GM19099 (cell line): ENCODE data around the gene ATG9B.

Experiments used
- POLR2A ChIP-seq: IDR thresholded peaks from 3 replicates; pipeline ENCODE4 v1.6.1; 2011; ENCODE audit warnings: low read depth; ENCODE audit not compliant: insufficient read length; ENCODE audit errors: extremely low read depth

Gene ATG9B

DNA sequence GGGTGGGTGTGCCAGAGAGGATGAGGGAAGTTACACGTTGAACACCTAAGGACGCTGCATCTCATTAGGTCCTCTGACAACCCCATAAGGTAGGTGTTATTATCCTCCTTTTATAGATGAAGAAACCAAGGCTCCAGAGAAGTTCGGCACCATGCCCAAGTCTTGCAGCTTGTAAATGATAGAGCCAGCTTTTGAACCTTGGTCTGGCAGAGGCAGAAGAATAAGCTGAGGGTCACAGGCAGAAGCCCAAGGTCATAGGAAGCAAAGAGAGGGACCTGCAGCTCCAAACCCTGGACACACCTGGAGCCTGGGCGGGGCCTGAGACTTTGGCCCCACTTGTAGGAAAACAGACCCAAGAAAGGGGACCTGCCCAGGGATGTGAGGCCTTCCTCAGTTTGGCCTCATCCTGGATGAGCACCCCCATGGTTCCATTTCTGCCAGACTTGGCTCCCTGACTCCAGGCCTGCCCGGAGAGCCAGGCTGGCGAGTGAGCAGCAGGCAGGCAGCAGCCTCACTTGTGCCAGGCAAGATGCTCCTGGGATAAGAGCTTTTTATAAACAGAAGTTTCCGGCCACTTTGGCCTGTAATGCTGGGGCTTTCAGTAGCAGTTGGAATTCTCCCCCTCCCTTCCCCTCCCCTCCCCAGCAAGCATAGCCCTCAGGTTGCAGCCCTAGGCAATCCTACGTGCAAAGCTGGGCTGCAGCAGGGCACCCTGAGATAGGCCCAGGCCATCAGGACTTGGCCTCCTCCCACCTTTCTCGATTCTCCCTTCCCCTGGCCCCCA is 48.6 kb downstream of the ATG9B start:
- TF ChIP-seq POLR2A = no peak

DNA sequence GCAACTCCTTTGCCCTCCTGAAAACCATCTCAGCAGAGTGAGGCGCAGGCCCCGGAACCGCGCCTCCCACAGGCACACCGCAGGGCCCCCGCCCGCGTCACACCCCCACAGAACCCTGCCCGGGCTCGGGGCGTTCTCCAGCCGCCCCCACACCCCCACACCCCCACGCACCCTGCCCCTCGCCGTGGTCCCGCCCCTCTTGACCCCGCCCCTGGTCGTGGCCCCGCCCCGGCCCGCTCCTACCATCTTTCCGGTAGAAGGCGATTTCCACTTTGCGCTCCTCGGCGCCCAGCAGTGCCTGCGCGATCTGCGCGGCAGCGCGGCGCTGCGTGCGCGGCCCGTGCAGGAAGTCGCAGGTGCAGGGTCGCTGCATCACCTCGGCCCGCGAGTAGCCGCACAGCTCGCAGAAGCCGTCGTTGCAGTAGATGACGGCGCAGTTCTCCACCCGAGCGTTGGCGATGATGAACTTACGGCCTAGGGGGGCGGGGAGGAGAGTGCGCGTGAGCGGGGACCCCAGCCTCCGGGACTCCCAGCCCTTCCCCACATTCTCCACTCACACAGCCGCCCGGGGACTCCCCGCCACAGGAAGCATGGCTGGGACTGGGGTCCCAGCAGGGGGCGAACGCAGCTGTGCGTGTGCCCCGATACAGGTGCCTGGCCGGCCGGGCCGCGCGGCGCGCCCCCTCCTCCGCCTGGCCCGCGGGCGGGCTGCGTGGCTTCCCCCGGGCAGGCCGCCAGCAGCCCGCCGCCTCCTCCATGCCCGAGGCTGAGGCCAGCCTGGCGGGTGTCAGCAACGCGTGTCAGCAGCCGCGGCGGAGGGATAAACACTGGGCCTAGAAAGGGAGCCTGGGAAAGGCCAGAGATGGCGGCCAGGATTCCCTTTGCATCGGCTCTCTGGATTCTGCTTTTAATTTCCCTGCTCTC is 49.6 kb downstream of the ATG9B start:
- peak; percentile 49 for TF ChIP-seq POLR2A

DNA sequence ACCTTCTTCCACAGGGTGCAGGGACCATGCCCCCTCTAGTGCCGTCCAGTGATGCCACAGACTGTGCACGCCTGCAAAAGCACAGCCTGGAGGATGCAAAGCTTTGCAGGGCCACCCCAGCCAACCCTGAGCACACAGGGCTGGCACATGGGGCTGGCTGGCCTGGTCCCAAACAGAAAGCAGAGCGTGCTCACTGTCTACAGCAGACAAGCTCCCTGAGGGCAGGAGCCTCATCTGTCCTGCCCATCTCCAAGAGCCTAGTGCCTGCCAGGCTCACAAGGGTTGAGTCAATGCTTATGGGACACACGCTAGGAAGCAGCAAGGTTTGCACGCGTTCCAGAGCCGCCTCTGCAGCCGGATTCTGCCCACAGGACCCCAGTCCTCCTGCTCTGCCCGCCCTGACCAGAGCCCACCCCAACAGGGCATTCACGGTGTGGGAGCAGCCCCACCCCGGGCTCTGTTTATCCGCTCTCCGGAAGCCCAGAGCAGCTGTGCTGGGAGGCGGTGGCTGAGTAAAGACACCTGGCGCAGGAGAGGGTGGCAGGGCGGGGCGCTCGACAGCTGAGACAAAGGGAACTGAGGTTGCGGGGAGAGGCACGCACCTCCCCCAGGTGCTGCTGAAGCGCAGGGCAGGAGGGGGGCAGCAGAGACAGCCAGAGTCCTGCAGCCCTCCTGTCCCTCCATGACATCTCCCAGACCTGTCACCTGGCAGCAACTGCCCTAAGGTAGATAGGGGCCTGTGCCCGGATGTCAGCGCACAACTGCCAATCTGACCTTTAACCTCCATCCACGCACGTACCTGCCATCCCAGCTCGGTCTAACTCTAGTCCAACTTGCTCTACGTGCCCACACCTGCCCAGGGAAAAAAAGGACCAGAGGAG is 50.5 kb downstream of the ATG9B start:
- no peak for TF ChIP-seq POLR2A

DNA sequence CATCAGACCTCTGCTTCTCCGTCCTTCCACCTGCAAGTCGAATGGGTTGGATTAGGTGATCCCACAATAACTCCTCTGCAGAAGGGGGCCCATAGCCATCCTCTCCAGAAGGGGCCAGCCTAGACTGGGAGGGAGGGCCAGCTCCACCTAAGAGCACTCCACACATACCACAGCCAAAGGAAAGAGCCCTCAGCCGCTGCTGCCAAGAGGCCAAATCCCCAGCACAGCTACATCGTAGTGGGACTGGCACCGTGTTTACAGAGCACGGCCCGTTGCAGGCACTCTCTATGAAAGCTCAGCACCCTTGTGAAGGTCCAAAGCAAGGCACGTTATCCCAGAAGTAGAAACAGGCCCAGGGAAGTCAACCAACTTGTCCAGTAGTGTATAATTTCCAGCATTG is 51.6 kb downstream of the ATG9B start:
- no peak for TF ChIP-seq POLR2A

DNA sequence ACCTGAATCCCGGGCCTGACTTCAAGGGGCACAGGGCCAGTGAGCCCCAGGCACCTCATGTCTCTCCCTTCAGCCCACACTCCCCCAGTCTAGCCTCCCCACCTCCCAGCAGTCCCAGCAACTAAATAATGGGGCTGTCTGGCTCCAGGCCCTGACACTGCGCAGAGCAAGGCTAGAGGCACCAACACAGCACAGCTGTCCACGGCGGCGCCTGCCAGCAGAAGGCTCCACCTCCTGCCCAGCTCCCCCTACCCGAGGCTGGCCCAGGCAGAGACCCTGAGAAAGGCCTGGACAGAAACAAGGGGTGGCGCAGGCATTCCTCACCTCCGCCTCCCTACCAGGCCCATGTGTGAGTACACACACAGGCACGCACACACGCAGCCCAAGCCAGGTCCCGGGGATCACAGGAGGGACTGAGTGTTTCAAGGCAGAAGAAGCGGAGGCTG is 52.2 kb downstream of the ATG9B start:
- no peak for TF ChIP-seq POLR2A

DNA sequence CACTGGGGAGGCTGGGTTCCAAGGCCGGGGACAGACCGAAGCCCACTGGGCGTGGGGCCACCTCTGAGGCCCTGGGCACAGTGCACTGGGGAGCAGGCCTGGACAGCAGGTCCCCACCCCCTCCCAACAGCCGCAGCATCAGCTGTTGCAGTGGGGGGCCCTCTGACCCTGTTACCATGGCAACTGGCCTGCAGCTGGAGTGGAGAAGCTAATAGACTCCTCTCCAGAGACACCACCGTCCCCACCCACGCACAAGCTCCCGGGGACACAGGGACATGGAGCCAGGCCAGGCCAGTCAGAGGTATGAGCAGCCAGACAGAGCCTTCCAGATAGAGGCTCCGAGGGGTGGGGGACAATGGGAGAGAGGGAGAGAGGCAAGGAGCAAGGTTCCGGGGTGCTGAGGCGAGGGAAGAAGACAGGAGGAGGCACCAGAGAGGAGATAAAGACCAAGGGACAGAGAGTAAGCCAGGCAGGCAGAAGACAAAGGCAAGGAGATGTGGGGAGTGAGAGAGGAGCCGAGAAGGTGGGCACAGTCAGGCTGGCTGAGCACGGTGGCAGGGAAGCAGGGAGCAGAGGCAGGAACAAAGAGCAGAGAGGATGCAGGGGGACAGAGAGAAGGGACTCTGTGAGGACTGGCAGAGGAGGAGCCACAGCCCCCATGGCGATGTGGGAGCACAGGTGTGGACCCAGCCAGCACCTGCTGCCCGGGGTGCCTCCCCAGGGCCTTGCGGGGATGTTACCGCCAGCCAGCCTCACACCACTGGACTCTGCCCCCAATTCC is 52.9 kb downstream of the ATG9B start:
- no peak for TF ChIP-seq POLR2A

DNA sequence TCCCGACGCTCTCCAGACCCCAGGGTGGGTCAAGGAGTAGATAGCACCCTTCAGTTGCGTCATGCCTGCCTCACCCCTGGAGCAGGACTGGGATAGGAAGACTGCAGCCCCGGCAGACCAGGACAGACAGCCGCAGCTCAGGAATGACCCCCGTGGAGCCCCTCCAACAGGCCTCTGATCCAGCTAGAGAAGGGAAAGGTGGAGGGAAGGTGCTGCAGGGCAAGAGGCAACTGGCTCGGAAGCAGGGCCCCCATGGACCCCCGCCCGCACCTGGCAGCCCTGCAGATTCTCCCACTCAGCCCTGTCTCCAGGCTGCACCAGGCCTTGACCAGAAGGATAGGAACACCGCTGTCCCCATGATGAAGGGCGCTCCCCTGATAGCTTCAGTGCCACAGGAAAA is 53.9 kb downstream of the ATG9B start:
- TF ChIP-seq POLR2A = no peak

DNA sequence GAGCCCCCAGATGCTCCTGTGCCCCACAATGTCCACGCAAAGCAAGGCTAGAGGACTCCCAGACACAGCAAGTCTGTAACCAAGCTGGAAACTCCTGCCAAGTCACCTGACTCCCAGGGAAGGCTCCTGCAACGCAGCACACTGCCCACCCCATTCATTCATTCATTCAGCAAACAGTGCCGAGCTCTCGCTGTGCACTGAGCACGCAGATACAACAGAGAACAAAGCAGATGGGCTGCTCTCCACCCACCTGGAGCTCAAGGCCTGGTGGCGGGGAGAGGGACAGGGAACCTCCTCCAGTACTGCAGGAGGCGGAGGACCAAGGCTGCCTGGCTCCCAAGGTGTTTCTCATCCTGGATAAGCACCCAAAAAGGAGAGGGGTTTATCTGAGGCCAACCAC is 54.8 kb downstream of the ATG9B start:
- no peak for TF ChIP-seq POLR2A

DNA sequence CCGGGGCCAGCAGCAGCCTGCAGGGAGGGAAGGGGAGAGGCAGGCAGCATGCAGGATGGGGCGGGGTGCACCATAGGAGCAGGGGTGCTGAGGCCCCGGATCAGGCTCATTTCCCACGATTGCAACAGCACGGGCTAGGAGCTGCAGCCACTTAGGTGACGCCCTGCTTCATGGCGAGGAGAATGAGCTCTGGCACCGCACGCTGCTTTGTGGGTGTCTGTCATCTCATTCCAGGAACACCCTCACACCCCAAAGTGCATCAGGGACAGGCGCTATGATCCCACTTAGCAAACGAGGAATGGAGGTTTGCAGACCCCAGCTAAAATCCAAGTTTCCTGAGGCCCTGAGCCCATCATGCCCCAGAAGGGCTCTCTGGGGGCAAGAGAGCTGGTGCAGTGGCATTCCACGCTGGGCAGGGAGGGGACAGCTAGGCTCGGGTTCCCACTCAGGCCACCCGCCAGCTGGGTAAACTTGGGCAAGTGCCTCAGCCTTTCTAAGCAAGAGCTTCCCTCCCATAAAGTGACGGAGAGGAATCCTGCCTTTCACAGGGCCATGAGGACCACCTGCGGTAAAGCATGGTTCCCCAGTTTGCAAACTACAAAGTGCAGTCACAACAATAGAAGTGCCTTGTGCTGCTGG is 55.4 kb downstream of the ATG9B start:
- no peak for TF ChIP-seq POLR2A

DNA sequence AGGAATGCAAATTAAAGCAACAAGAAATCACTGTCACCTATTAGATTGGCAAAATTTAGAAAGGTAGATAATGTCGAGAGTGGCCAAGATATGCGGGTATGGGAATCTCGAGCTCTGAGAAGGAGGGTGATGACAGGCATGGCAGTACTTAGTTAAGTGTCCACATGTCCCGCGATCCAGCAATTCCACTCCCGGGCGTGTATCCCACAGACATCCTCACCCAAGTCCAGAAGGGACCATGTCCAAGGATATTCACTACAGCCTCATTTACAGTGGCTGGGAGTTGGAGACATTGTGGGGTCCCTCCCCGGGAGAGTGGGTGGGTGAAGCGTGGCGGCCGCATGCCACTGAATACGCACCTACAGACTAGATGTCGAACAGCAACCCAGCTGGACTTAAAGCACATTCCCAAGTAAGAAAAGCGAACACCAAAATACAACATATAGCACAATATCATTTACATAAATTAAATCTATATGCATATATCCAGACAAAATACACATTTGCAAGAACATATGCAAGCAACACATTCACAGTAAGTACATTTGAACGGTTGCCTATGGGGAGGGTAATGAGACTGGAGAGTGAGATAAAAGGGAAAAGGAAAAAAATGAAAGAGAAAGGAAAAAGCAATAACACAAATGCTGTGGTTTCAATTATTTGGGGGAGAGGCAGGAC is 56.1 kb downstream of the ATG9B start:
- TF ChIP-seq POLR2A = no peak

DNA sequence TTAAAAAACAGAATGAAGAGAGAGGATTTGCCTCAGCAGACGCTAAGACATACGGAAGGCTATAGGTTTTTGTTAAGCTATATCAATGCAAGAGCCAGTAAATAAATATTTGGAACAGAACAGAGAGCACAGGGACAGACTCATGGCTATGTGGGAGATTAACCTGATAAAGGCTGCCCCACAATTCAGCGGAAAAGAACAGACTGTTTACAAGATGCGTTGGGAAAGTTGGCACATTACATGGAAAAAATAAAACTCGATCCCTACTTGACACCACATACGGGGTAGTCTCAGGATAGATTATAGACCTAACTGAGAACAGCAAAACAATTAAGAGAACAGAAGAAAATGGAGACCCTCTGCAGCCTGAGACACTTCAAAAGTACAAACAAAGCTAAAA is 56.9 kb downstream of the ATG9B start:
- no peak for TF ChIP-seq POLR2A

DNA sequence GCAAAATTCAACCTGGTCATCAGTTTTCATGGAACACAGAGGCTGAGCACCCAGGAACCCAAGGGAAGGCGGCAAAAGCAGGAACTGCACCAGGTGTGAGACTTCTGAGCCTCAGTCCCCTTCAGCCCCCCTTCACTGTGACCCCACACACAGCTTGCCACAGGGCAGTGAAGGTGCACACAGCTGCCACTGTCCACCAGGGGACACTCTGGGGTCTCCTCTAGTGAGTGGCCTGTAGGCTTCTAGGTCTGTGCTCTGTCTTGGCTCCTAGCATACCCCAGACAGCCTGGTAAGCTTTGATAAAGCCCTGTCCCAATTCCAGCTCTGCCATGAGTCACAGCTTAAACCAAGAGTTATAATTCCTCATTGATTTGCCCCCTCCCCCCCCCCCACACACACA is 58.3 kb downstream of the ATG9B start:
- TF ChIP-seq POLR2A = no peak

DNA sequence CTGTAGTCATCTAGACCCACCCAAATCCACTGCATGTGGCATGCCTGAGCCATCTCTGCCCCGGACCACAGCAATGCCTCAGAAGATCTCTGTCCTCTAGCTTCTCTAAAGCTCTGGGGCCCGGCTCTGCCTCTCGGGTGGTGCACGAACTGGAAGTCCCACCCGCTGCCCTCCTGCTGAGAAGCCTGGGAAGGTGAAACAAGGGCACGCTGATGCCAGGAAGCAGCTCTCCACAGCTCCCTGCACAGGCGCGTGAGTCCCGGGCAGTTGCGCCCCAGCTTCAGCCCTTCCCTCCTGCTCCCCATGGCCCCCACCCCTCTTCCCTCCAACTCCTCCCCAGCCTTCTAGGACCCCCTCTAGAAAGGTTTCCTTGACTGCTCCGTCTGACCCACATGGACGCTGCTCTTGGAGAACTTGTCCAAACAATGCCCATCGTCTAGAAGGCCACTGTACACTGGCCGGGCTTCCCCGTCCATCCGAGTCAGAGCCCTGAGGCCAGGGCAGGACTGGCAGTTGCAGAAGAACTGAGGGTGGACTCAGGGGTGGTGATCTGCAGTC is 58.9 kb downstream of the ATG9B start:
- no peak for TF ChIP-seq POLR2A
